RPMI8226 (cell line): Measurements from ENCODE around the gene KRT73.

ENCODE experiments used
- DNase-seq: peaks from one replicate; pipeline ENCODE4 v3.0.0-alpha.2; 2015

KRT73 gene

DNA sequence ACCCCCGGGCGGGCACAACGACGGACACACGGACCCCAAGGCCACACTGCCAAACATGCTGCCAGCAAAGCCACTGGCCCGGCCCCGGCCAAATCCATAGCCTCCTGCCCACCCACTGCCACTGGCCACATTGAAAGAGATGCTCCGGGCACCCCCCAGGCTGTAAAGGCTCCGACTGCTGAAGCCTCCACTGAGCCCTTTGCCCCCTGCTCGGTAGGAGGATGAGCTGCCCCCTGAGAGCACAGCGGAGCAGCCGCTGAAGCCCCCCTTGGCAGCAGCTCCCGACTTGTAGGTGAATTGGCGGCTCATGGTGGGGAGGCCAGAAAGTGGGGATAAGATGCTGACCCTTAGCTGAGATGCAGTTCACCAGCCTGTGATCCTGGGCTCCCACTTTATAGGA lies at the start of gene KRT73:
KRT73 (minus strand) TSS at position 344 of the 400 bp plus-strand sequence; CDS start at position 309, 35 bp downstream.
- DNase-seq, result no peak

- no peak for DNase-seq
Measured at GRCh38 chr12:52667931-52668330, 49.6 kb upstream of the KRT73 start.

GRCh38 chr12:52667509-52667908 lies 49.1 kb upstream of the KRT73 start:
- no peak for DNase-seq

GRCh38 chr12:52666471-52666870 lies 48.1 kb upstream of the KRT73 start:
- no peak for DNase-seq

- DNase-seq, result no peak
Measured at GRCh38 chr12:52663420-52663819, 45.1 kb upstream of the KRT73 start.

DNA sequence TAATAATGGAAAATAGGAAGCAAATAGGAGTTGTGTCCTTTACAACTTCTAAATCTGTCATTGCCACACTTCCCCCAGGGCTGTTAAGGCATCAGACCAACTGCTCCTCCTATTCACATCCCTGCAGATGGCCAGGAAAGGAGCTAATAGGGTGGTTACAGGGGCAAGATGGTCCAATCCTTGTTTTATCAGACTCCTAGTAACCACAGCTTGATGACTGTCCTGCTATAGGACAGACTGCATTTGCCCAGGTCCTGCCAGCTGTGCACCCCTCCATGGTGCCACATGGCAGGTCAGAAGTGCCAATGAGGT lies 44.5 kb upstream of the KRT73 start:
- DNase-seq, result no peak

DNA sequence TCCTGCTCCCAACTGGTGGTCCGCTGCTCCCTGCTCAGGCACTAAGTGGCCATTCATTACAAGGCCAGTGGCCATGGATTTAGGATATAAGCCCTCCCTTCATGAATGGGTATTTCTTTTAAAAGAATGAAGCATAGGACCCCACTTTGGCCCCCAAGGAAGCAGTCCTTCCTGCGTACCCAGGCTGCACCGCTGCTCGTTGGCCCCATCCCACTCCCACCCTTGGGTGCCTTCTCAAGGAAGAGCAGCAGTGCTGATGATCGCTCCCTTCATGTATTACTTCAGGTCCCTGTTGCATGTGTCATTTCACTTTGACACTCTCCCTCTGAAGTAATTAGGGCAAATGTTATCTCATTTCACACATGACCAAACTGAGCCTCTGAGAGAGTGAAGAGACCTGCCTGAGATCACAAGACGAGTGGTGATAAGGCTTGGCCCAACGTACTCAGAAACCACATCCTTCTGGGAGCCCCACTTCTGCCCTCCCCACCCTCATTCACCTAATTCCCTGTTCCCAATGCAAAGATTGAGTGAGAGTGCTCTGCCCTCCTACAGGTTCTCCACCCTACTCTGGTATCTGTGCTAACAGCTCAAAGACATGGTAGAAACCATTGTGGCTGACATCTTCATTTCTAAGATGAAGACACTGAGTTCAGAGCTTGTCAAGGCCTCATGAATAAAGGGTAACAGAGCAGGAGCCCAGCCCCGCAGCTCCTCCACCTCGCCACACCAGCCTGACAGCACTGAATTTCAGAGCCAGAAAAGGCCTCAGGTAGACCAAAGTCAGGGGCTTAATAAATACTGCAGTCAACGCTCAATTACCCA lies 43.9 kb upstream of the KRT73 start:
- DNase-seq, result no peak

- no peak for DNase-seq
Measured at GRCh38 chr12:52661668-52662067, 43.3 kb upstream of the KRT73 start.

DNA sequence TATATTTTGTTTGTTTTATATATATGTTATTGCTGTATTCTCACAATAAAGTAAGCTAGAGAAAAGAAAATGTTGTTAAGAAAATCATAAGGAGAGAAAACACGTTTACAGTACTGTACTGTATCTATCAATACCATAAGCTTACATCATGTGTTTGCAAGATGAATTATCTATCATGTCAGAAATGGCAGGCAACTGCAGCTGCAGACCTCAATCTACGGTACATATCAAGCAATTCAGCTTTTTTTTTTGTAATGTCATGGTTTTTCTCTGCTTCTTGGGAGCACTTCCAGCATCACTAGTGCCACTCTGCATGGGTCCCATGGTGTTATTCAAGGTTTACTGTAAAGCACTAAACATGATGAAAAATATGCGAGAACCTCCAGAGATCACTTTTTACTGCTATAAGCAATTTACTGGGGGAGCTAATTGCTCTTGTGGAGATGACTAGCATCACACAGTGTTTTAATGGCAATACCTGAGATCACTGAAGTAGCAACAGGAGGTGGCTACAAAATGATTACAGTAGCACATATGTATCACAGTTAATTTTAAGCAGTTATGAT lies 42.7 kb upstream of the KRT73 start:
- DNase-seq, result no peak

GRCh38 chr12:52659951-52660350 lies 41.6 kb upstream of the KRT73 start:
- no peak for DNase-seq

- no peak for DNase-seq
Measured at GRCh38 chr12:52659395-52659794, 41.0 kb upstream of the KRT73 start.

DNA sequence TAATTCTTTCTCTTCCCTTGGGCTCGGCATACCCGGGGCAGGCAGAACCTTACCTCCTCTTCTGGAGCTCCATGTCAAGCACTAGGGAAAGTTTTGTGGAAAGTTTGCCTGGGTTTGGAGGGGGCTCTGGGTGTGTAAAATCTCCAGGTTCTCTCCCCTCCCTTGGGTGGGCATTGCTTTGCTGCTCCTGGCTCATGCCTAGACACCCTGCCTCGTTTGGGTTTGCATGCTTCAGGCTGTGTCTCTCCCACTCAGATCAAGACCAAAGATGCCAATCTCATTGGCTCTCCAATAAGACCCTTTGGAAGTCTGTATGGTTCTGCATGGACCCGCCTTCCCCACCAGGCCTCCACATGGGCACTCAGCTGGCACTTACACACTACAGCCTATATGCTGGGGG lies 39.8 kb upstream of the KRT73 start:
- no peak for DNase-seq

DNA sequence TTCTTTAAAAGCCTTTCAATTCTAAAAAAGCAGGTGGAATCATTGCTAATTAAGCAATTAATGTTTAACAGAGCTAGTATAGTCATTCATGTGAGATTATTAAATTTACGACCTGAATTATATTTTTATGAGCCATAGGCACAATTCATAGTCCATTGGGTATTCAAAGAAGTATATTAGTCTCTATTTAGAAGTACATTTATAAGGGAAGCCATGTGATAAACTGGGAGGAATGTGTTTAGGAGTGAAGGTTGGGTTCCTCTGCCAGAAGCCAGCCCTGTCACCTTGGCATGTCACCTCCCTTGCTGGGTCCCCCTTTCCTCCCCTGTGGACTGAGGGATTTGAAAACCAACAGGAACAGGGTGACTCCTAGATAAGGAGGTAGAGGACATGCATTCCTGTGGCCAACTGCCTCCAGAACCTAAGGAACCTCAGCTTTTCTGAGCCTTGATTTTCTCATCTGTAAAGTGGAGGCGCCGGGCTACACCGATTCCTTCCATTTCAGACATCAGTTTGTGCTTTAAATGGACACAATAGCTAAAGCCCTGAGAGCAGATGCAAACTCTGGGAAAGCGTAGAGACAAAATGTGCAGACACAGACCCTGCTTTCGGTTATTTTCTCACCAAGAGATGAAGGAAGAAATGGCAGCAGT lies 39.0 kb upstream of the KRT73 start:
- no peak for DNase-seq

DNA sequence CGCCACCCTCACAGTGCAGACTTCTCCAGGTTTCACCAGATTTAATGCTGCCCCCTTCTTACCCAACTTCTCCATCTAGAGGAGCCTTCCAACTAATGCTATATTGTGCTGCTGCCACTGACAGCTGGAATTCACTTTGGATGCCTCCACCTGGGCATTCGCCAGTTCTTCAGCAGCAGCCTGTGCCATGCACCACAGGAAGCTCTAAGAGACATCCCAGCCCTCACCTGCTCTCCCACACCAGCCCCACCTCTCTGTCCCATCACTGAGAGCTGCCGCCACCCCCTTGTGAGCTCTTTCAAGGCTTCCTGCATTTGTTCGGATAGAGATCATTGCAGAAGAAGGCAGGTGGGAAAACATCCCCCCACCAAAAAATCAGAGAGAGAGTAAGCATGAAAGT lies 38.3 kb upstream of the KRT73 start:
- no peak for DNase-seq

DNA sequence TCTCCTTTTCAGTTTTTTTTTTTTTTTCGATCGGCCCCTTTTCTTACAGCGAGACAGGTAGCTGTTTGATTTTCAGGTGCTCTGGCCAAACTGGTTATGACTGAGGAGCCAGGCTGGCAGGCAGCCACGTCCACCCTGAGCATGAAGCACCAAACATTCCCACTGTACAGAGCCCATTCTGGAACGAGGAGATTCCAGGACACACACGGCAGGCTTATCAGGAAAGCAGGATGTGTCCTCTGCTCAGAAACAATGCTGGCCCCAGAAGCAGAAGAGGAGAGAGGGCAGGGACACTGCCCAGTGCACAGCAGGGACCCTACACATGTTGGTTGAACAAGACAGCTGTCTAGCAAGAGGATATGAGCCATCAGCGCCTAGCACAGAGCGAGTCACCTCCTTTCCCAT lies 37.4 kb upstream of the KRT73 start:
- DNase-seq, result no peak

DNA sequence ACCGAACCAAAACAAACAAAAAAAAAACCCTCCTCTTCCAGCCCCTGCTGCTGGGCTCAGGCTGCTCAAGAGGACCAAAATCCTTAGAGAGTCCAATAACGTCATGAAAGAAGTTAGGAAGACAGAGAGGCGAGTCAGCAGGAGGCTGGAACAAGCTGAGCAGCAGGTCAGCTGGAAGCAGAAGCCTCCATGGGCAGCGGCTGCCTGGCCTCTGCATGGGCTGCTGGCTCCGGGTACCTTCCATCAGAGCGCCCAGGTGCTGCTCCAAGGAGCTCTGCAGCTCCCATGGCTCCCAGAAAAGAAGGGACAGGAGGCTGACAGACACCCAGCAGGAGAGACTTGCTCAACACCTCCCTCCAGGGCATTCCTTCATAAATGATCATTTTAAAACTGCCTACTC lies 36.9 kb upstream of the KRT73 start:
- DNase-seq, result no peak

DNA sequence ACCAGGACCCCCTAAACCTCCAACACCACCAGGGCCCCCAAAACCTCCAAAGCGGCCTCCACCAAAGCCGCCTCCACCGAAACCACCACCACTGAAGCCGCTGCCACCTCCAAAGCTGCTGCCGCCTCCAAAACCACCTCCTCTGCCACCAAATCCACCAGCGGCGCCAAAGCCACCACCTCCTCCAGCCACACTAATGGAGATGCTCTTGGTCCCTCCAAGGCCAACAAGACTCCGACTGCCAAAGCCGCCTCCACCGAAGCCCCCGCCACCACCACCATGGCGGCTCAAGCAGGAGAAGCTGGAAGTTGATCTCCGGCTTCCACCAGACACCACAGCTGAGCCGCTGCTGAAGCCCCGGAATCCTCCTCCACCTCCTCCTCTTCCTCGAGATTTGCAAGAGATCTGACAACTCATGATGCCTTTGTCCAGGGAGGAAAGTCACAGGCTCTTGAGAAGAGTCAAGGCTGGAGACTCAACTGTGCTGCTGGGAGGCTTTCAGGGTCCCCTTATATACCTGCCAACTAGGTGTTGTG lies 33.4 kb upstream of the KRT73 start, which contains the start of gene KRT2:
KRT2 (minus strand) TSS at position 486 of the 536 bp plus-strand sequence; CDS start at position 417, 69 bp downstream.
- no peak for DNase-seq

DNA sequence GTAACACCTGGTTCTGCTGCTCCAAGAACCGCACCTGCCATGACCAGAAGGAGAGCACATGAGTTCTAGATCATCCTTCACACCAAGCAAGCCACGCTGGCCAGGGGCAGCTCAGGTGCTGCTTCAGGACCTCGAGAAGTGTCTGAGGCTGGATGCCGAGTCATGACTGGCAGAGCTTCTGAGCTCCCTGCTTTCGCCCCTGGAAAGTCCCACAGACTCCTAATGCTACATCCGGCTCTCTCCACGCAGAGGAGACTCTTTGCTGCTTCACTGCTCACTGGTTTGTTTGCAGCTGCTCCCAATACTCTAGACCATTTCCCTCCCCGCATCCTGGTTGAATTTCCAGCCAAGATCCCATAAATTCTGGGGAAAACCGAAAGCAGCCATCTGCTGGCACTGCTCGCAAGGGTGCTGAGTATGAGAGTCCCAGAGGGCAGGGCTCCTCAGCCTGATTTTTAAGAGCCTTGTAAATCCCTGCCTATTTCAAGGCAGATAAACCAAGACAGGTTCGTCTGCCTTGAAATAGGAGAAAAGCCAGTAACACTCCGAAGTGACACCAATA lies 32.2 kb upstream of the KRT73 start:
- DNase-seq, result peak; percentile 62

DNA sequence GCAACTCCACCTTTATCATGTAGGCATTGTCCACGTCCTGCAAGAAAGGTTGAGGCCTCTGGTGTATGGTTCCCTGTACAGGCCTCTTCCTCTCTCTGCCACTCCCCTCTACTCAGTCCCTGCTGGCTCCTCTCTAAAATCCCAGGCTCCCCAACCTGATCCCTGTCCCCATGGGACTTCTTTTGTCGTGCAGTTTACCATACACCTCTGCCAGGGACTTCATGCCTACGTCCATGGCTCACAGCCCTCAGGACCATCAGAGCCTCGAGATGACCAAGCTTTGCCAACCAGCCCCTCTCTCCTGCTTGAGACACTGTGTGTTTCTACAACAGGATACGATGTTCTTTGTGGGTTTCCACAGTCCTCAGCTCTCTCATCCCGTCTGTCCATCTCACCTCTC lies 30.7 kb upstream of the KRT73 start:
- DNase-seq, result no peak

- DNase-seq, result no peak
Measured at GRCh38 chr12:52648012-52648550, 29.7 kb upstream of the KRT73 start.

DNA sequence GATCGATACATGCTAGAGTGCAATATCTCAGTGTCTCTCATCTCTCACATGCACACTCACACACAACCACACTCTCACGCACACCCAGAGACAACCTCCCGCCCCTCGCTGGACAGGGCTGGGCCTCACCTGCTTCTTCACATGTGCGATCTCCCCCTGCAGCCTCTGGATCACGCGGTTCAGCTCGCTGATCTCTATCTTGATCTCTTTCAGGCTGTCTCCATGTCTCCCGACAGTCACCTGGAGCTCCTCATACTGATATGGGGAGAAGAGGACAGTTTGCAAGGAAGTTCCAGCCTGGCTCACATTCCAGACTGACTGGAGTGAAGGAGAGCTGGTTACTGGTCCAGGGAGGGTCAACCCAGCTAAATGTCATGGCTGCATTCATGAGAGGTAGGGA lies 29.2 kb upstream of the KRT73 start:
- no peak for DNase-seq

DNA sequence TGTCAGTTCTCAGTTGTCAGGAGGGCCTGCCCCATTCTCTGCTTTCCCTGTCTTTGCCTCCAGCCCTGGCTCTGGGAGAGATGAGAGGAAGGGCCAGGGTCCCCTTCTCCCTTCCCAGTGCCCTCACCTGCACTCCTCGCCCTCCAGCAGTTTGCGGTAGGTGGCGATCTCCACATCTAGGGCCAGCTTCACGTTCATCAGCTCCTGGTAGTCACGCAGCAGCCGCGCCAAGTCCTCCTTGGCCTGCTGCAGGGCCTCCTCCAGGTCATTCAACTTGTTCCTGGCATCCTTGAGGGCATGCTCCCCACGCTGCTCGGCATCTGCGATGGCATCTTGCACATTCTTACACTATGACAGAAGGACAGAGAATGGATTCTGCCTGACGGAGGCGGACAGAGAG lies 28.3 kb upstream of the KRT73 start:
- DNase-seq, result no peak

DNA sequence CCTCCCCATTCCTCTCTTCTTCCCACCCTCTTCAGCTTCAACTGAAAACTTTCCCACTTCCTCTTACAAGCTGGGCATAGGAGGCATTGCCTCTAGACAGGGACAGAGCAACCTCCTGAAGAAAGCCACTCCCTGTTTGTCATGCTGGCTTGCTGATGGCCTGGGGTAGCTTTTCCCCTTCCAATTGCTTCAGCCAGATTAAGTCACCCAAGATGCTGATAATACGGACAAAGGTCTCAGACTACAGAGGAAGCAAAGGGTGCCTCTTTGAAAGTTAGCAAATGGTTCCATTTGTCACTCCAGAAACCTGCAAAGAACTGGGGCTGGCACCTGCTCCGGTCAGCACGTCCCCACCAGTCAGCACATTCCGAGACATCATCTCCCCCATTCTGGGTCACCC lies 27.6 kb upstream of the KRT73 start:
- no peak for DNase-seq
